Small intestine (tissue), 7 donors: ENCODE data around the gene PRG2. TPM values are rescaled to one million over a fixed set of nuclear protein-coding genes. Genes with fewer than 3 reads are reported as not detected.

ENCODE experiments used
- DNase-seq, 2 donors: peaks; one replicate each; pipeline versions ENCODE4 v3.0.0 to v3.0.0-alpha.2; 2013
- FAIRE-seq: peaks from 2 replicates; lab custom pipeline; 2012; peaks lifted over from hg19 to GRCh38; lab: Jason Lieb, UNC
- H3K27ac ChIP-seq, 3 donors: one replicate each; pipeline ENCODE4 v1.5.1; 2013; ENCODE audit warnings: low read length in 2 of 3, mild to moderate bottlenecking in 2 of 3, control low read depth in 1 of 3, inconsistent platforms in 1 of 3, low read depth in 1 of 3, moderate library complexity in 1 of 3
- H3K27me3 ChIP-seq, 3 donors: one replicate each; pipeline ENCODE4 v1.6.1; 2013; ENCODE audit warnings: low read length in 3 of 3, inconsistent platforms in 1 of 3; ENCODE audit not compliant: control insufficient read depth in 3 of 3, insufficient read depth in 3 of 3
- H3K36me3 ChIP-seq, 3 donors: one replicate each; pipeline ENCODE4 v1.6.1; 2013; ENCODE audit warnings: low read length in 3 of 3, inconsistent platforms in 1 of 3, low read depth in 1 of 3, mild to moderate bottlenecking in 1 of 3, moderate library complexity in 1 of 3; ENCODE audit not compliant: control insufficient read depth in 3 of 3, insufficient read depth in 2 of 3
- H3K4me1 ChIP-seq, 3 donors: one replicate each; pipeline ENCODE4 v1.6.1; 2013; ENCODE audit warnings: low read length in 2 of 3, inconsistent platforms in 1 of 3, low read depth in 1 of 3, mild to moderate bottlenecking in 1 of 3, moderate library complexity in 1 of 3; ENCODE audit not compliant: control insufficient read depth in 3 of 3, insufficient read depth in 2 of 3
- H3K4me3 ChIP-seq, 3 donors: one replicate each; pipeline ENCODE4 v1.5.1; 2013; ENCODE audit warnings: low read length in 3 of 3, control low read depth in 1 of 3, inconsistent platforms in 1 of 3, low read depth in 1 of 3, mild to moderate bottlenecking in 1 of 3, moderate library complexity in 1 of 3
- H3K9me3 ChIP-seq, 2 donors: one replicate each; pipeline ENCODE4 v1.6.1; 2013; ENCODE audit warnings: low read depth in 1 of 2, low read length in 1 of 2; ENCODE audit not compliant: control insufficient read depth in 2 of 2, insufficient read depth in 1 of 2
- WGBS, 3 donors: extraction: QIAGEN DNeasy Blood & Tissue Kit; methylation state at CpG; one replicate each; pipeline ENCODE4 v1.1.7; 2013; 5-methylcytosine and 5-hydroxymethylcytosine counted together
- polyA plus RNA-seq, 4 donors: library from polyadenylated mRNA; stranded (reverse) in 3 of 4; unstranded in 1 of 4; fragments of 200-250 nt in 3 of 4; fragments of 120-200 nt in 1 of 4; gene quantifications; one replicate each; pipeline versions ENCODE4 v1.2.1 to v1.2.3, GENCODE V29; 2013
- donor health status: healthy with polysubstance abuse.
- donor health status: control.
- donor health status: control.
- donor health status: Bipolar disorder and iron deficiency.
- donor health status: healthy.

The PRG2 gene
- polyA plus RNA-seq, 4 donors: 0.15 to 0.31 TPM; not detected in 2

- H3K4me3 ChIP-seq: no peak overlapping the region
- H3K36me3 ChIP-seq: no peaks in the 10 kb centered on the region
- DNase-seq (no peak), FAIRE-seq (no peak)
- no peak overlapping the region for H3K27ac ChIP-seq
- no peaks in the 10 kb centered on the region for H3K4me1 ChIP-seq
- peaks cover 0 to 3% (median 0%) of the 10 kb centered on the region in 3 donors for H3K27me3 ChIP-seq
- 93 to 94% (median 94%) methylated on average over 3 of the region's 3 CpGs for WGBS, 3 donors
- no peaks in the 10 kb centered on the region for H3K9me3 ChIP-seq
Measured at GRCh38 chr11:57374966-57375365, 15.5 kb downstream of the PRG2 start.

GRCh38 chr11:57373146-57373545, 17.3 kb downstream of the PRG2 start:
- no peaks in the 10 kb centered on the region for H3K4me1 ChIP-seq
- no peaks in the 10 kb centered on the region for H3K9me3 ChIP-seq
- H3K27me3 ChIP-seq: peaks cover 0 to 2% (median 0%) of the 10 kb centered on the region in 3 donors
- H3K27ac ChIP-seq: no peak overlapping the region
- whole genome bisulfite sequencing, 3 donors: 41 to 52% (median 49%) methylated on average over 3 of the region's 3 CpGs
- DNase-seq (no peak), FAIRE-seq (no peak)
- H3K36me3 ChIP-seq: no peaks in the 10 kb centered on the region
- no peak overlapping the region for H3K4me3 ChIP-seq

GRCh38 chr11:57370941-57371340, 19.5 kb downstream of the PRG2 start:
- peaks cover 0 to 2% (median 0%) of the 10 kb centered on the region in 3 donors for H3K27me3 ChIP-seq
- no peaks in the 10 kb centered on the region for H3K9me3 ChIP-seq
- H3K27ac ChIP-seq: no peak overlapping the region
- FAIRE-seq (no peak), DNase-seq (no peak)
- H3K36me3 ChIP-seq: no peaks in the 10 kb centered on the region
- H3K4me1 ChIP-seq: no peaks in the 10 kb centered on the region
- H3K4me3 ChIP-seq: no peak overlapping the region

GRCh38 chr11:57370251-57370650, 20.2 kb downstream of the PRG2 start:
- no peaks in the 10 kb centered on the region for H3K9me3 ChIP-seq
- H3K36me3 ChIP-seq: no peaks in the 10 kb centered on the region
- DNase-seq (no peak), FAIRE-seq (no peak)
- no peak overlapping the region for H3K4me3 ChIP-seq
- peaks cover 0 to 2% (median 0%) of the 10 kb centered on the region in 3 donors for H3K27me3 ChIP-seq
- WGBS, 3 donors: 80 to 91% (median 90%) methylated on average over 7 of the region's 7 CpGs
- no peak overlapping the region for H3K27ac ChIP-seq
- H3K4me1 ChIP-seq: no peaks in the 10 kb centered on the region

- no peak overlapping the region for H3K4me3 ChIP-seq
- DNase-seq (no peak), FAIRE-seq (no peak)
- 61 to 74% (median 68%) methylated on average over 5 of the region's 5 CpGs for WGBS, 3 donors
- H3K27me3 ChIP-seq: peaks cover 0 to 2% (median 0%) of the 10 kb centered on the region in 3 donors
- no peaks in the 10 kb centered on the region for H3K9me3 ChIP-seq
- no peaks in the 10 kb centered on the region for H3K4me1 ChIP-seq
- H3K27ac ChIP-seq: no peak overlapping the region
- H3K36me3 ChIP-seq: no peaks in the 10 kb centered on the region
Measured at GRCh38 chr11:57368845-57369232, 21.6 kb downstream of the PRG2 start.

GRCh38 chr11:57368106-57368844, 22.2 kb downstream of the PRG2 start:
- no peak for DNase-seq
- 60 to 70% (median 64%) methylated on average over 19 of the region's 19 CpGs for WGBS, 3 donors
- Histone ChIP-seq H3K27ac (no peak overlapping the region), H3K27me3 (peaks cover 0 to 2% (median 0%) of the 10 kb centered on the region in 3 donors), H3K4me3 (no peak overlapping the region), H3K36me3 (no peaks in the 10 kb centered on the region), H3K9me3 (no peaks in the 10 kb centered on the region), H3K4me1 (no peaks in the 10 kb centered on the region)
- no peak for FAIRE-seq

- Histone ChIP-seq H3K27ac (no peak overlapping the region), H3K27me3 (peaks cover 0 to 2% (median 0%) of the 10 kb centered on the region in 3 donors), H3K36me3 (no peaks in the 10 kb centered on the region), H3K4me3 (no peak overlapping the region), H3K9me3 (no peaks in the 10 kb centered on the region), H3K4me1 (no peaks in the 10 kb centered on the region)
- no peak for FAIRE-seq
- DNase-seq: no peak
- WGBS, 3 donors: 65 to 73% (median 68%) methylated on average over 9 of the region's 9 CpGs
Measured at GRCh38 chr11:57364851-57365660, 25.4 kb downstream of the PRG2 start.

- no peak overlapping the region for H3K27ac ChIP-seq
- H3K4me3 ChIP-seq: no peak overlapping the region
- 36 to 69% (median 60%) methylated on average over 7 of the region's 7 CpGs for WGBS, 3 donors
- no peaks in the 10 kb centered on the region for H3K4me1 ChIP-seq
- H3K9me3 ChIP-seq: no peaks in the 10 kb centered on the region
- FAIRE-seq (no peak), DNase-seq (no peak)
- no peaks in the 10 kb centered on the region for H3K27me3 ChIP-seq
- H3K36me3 ChIP-seq: no peaks in the 10 kb centered on the region
Measured at GRCh38 chr11:57363131-57364080, 27.0 kb downstream of the PRG2 start.
